Epithelial cell of esophagus (primary cell): ENCODE measurements around the gene AHDC1.
"Not testable (repeated sequence)": the region's sequence is repeated elsewhere in the genome, so short reads cannot be mapped to it uniquely, and the experiment has no call there.

Source experiments
- DNase-seq: peaks from one replicate; pipeline ENCODE4 v3.0.0; 2010; ENCODE audit warnings: low read depth
- H3K4me3 ChIP-seq: 2 replicates; pipeline ENCODE4 v1.5.1; 2011; ENCODE audit warnings: mild to moderate bottlenecking, low read length, control low read depth
- TF ChIP-seq, protein P1 (sequence below): IDR thresholded peaks from 2 replicates; pipeline ENCODE4 v1.5.1; 2011; ENCODE audit warnings: low read depth, mild to moderate bottlenecking, low read length, control low read depth, inconsistent platforms; ENCODE audit not compliant: insufficient read depth; ENCODE audit errors: missing control alignments

AHDC1 gene

DNA sequence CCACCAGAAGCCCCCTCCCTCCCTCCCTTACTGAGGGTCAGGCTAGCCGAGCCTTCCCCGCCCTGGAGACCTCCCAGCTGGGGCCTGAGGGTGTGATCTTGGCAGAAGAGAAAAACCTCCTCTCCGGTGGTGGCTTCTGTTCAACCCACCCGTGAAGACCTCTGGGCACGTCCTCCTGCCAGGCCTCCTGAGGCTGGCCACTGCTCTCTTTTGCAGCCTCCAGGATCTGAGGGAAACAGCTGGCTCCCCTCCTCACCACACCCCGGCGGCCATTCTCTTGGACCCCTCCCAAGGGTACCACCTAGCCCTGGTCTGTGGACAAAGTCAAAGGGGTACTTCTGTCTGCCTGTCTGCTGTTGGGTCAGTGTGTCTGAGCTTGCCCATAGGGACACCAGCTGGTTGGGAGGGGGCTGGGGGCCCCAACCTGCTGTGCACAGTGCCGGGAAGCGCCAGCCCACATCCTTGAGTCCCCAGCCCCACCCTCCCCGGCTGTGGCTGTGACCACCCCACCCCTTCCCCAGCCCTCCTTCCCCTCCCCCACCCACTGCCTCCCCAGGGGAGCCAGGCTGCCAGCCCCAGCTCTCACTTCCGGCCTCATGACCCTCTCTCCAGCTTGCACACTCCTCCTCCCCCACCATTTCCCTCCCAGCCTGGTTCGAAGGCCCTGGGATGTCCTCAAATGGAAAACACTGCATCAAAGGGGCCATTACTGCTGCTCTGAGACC is 48.1 kb downstream of the AHDC1 start:
- DNase-seq: no peak
- H3K4me3 ChIP-seq: no peak overlapping the region
- TF ChIP-seq, protein P1, sequence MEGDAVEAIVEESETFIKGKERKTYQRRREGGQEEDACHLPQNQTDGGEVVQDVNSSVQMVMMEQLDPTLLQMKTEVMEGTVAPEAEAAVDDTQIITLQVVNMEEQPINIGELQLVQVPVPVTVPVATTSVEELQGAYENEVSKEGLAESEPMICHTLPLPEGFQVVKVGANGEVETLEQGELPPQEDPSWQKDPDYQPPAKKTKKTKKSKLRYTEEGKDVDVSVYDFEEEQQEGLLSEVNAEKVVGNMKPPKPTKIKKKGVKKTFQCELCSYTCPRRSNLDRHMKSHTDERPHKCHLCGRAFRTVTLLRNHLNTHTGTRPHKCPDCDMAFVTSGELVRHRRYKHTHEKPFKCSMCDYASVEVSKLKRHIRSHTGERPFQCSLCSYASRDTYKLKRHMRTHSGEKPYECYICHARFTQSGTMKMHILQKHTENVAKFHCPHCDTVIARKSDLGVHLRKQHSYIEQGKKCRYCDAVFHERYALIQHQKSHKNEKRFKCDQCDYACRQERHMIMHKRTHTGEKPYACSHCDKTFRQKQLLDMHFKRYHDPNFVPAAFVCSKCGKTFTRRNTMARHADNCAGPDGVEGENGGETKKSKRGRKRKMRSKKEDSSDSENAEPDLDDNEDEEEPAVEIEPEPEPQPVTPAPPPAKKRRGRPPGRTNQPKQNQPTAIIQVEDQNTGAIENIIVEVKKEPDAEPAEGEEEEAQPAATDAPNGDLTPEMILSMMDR: no peak

DNA sequence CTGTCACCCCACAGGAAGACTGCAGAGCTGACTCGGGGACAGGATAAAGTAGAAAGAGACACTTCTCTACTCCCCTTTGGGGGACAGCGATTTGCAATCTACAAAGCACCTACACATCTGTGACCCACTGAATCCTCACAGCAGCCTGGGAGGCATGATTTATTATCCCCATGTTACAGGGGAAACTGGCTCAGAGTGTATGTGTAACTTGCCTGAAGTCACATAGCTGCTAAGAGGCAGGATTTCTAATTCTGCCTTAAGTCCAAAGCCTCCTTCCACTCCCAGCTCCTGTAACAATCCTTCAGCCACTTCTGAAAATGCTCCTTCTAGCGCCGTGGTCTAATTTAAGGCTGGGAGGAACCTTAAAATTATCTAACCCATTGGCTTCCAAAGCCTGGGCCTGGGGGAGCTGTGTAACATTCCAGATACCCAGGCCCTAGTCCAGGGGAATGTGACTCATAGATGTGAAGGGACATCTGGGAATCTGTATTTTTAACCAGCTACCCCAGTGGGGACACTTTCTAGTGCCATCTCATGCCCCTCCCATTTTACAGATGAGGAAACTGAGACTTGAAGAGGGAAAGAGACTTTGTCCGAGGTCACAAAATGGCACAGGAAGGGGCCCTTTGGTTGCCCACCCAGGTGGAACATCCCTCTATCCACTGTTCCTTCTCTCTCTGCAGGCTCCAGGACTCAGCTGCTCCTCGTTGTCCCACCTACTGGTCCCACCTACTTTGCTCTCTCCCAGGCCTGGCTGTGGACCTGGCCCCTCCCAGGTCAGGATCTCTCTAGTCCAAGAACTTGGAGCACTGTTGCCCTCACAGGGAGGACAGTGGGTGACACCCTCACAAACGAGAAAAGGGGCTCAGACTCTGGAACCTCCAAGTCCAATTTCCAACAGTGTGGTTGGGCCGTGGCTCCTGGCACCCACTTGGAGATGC is 48.9 kb downstream of the AHDC1 start:
- DNase-seq: no peak
- no peak overlapping the region for H3K4me3 ChIP-seq
- TF ChIP-seq, protein P1: no peak

DNA sequence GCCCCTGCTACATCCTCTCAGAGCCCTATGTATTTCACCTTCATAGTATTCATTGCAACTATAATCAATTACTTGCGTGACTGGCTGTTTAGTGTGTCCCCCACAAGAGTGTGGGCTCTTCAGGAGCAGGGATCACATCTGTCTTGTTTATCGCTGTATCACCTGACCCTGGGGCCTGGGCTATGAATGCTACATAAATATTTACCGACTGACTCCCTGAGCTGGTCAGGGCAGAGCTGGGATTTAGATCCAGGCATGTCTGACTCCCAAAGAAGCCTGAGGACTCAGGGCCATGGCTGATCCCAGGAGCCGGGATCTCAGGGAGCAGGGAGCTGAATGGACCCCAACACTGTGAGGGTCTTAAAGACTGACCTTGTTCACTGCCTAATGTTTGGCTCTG is 49.7 kb downstream of the AHDC1 start:
- TF ChIP-seq, protein P1: no peak
- no peak for DNase-seq
- H3K4me3 ChIP-seq: no peak overlapping the region

DNA sequence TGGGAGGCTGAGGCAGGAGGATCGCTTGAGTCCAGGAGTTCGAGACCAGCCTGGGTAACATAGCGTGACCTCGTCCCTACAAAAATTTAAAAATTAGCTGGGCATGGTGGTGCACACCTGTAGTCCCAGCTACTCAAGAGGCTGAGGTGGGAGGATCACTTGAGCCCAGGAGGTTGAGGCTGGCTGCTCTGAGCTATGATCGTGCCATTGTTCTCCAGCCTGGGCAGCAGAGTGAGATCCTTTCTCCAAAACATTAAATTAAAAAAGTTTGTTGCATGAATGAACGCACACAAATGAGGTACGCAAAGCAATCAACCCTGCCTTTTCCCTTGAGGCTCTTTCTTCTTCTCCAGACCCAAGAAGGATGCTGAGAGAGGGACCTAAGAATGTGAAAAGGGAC is 50.1 kb downstream of the AHDC1 start:
- not testable (repeated sequence) for DNase-seq, H3K4me3 ChIP-seq

DNA sequence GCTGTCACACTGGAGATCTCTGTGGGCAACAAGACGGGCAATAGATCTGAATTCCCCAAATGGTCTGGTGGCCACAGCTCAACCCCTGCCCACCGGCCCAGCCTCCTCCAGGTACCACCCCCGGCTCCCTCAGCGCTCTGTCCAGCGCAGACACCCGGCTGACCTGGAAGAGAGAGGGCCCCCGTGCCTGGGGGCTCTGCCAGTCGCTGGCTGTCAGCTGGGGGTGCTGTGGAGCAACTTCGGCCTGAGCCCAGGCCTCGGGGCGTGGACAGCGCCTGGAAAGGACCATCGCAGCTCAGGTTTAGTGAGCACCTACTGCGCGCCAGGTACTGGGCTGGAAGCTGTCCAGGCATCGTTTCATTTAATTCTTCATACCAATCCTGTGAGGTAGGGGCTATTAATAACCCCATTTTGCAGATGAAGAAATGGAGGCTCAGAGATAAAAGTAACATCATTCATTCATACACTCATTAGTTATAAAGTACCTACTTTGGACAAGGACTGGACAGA is 51.0 kb downstream of the AHDC1 start:
- TF ChIP-seq, protein P1: no peak
- H3K4me3 ChIP-seq: no peak overlapping the region
- no peak for DNase-seq

DNA sequence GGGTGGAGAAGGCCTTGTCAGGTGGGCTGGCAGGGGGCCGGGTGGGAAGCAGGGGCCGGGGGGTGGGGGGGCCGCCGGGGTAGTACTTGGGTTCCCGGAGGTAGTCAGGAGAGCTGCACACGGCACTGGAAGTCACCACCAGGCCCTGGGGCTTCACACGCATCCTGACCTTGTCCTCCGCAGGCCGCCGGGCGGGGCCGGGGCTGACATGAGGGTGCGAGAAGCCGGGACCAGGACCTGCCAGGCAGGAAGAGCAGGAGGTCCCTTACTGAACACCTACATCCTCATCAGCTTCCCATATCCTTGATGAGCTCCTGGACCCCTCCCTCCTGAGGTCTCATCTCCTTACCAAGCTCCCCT is 52.0 kb downstream of the AHDC1 start:
- H3K4me3 ChIP-seq: no peak overlapping the region
- TF ChIP-seq, protein P1: no peak
- no peak for DNase-seq

DNA sequence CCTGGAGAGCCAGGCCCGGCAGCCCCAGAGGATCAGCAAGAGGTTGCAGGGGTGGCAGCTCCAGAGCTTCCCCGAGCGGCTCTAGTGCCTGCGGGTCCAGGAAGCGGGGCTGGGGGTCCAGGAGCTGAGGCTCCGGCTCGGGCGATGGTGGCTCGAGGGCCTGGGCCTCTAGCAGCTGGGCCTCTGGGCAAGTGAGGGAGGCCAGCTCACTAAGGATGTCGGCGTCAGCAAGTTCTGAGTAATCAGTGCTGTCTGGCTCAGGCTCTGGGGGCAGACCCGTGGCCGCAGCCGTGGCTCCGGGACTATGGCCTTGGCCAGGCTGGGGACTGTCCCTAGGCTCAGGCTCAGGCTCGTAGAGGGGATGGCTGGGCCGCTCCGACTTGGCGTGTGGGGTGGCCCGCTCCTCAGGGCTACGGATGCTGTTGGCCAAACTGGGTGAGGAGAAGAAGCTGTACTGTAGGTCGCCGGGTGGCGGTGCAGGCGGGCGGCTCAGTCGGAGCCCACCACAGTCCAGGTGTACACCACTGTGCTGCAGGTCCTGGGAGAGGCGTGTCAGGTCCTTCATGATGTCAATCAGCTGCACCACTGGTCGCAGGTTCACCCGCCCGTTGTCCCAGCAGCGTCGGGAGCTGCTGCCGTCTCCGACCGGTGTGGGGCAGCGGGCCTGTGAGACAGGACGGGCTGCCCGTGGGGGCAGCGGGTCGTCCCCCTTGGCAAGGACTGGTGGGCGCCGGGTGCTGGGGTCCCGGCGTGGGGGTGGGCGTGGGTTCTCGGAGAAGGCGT is 52.6 kb downstream of the AHDC1 start:
- TF ChIP-seq, protein P1: no peak
- no peak overlapping the region for H3K4me3 ChIP-seq
- DNase-seq: no peak
